ENCODE measurements around the gene BCL7A. TPM values are rescaled to one million over a fixed set of nuclear protein-coding genes. Genes with fewer than 3 reads are reported as not detected.

Gene BCL7A
- total RNA-seq, 5 donors from 2014 or later (not counting 1 experiment from before 2014, with no cell fraction given) = 5.3 to 7.4 (median 6.7) TPM

- DNase-seq (no peak), ATAC-seq (replicated peaks in 1 of 4) (no peak)
- H3K36me3 Mint-ChIP-seq = peaks cover 19% of the 10 kb centered on the region
- peaks cover 0 to 29% of the 10 kb centered on the region in 2 donors for H3K36me3 ChIP-seq (ENCODE audit: control insufficient read depth in 2 of 2, extremely low read depth in 1 of 2, insufficient read depth in 1 of 2, low read length in 1 of 2)
- H3K9me3 Mint-ChIP-seq = no peaks in the 10 kb centered on the region
- no peaks in the 10 kb centered on the region for H3K9me3 ChIP-seq
- H3K27ac ChIP-seq (ENCODE audit: low read length) = peak overlapping the region; percentile 10
- H3K27me3 ChIP-seq (replicated peaks in 1 of 2; ENCODE audit: control insufficient read depth in 2 of 2, extremely low read depth in 1 of 2, insufficient read depth in 2 of 2, low read length in 1 of 2) = no peaks in the 10 kb centered on the region
- H3K4me1 Mint-ChIP-seq = peaks cover 14 to 51% (median 49%) of the 10 kb centered on the region in 3 donors
- H3K4me3 Mint-ChIP-seq = peak overlapping the region in 1 of 3 donors; percentile 86
- CTCF ChIA-PET = interaction anchor here (0.5 to 1.6 kb wide), 3 partner anchors 34 to 1193 kb away, joined by 3 to 5 read pairs (median 5); no protein-coding TSS in a partner anchor
- POLR2A ChIA-PET = interaction anchor here in 1 of 2 donors (1.5 kb wide), 1 partner anchor 8 kb away, joined by 5 read pairs; no protein-coding TSS in a partner anchor
- H3K4me1 ChIP-seq (ENCODE audit: control insufficient read depth in 1 of 2, extremely low read depth in 1 of 2, insufficient read depth in 2 of 2, low read length in 2 of 2) = peaks cover 70 to 84% of the 10 kb centered on the region in 2 experiments
- no peaks in the 10 kb centered on the region for H3K27me3 Mint-ChIP-seq
- H3K4me3 ChIP-seq (ENCODE audit: control insufficient read depth in 1 of 2, extremely low read depth in 1 of 2, low read length in 1 of 2) = no peak overlapping the region
- peak overlapping the region; percentile 88 to 94 for H3K27ac Mint-ChIP-seq
- WGBS (ENCODE audit: insufficient coverage) = 88% methylated on average over 4 of the region's 9 CpGs
Measured at GRCh38 chr12:122088179-122088810, 66.6 kb downstream of the BCL7A start.

GRCh38 chr12:122089077-122089476 is 67.4 kb downstream of the BCL7A start:
- no peaks in the 10 kb centered on the region for H3K9me3 Mint-ChIP-seq
- H3K4me1 Mint-ChIP-seq = peaks cover 6 to 44% (median 41%) of the 10 kb centered on the region in 3 donors
- ChIA-PET POLR2A (interaction anchor here (0.5 to 1.5 kb wide), 5 partner anchors 9 to 1167 kb away, joined by 3 to 11 read pairs (median 5); no protein-coding TSS in a partner anchor), CTCF (interaction anchor here in 1 of 2 donors (0.6 to 1.6 kb wide), 3 partner anchors 34 to 50 kb away, joined by 3 to 5 read pairs (median 3); no protein-coding TSS in a partner anchor)
- H3K9me3 ChIP-seq = no peaks in the 10 kb centered on the region
- H3K4me1 ChIP-seq (ENCODE audit: control insufficient read depth in 1 of 2, extremely low read depth in 1 of 2, insufficient read depth in 2 of 2, low read length in 2 of 2) = peaks cover 71 to 84% of the 10 kb centered on the region in 2 experiments
- no peaks in the 10 kb centered on the region for H3K27me3 Mint-ChIP-seq
- ATAC-seq (replicated peaks in 1 of 4) (no peak), DNase-seq (no peak)
- no CpG with 5 or more reads among the region's 2 CpGs for WGBS (ENCODE audit: insufficient coverage)
- H3K36me3 ChIP-seq (ENCODE audit: control insufficient read depth in 2 of 2, extremely low read depth in 1 of 2, insufficient read depth in 1 of 2, low read length in 1 of 2) = peaks cover 0 to 27% of the 10 kb centered on the region in 2 donors
- H3K4me3 Mint-ChIP-seq = peak overlapping the region in 1 of 3 donors; percentile 86
- H3K27ac ChIP-seq (ENCODE audit: low read length) = no peak overlapping the region
- no peaks in the 10 kb centered on the region for H3K27me3 ChIP-seq (replicated peaks in 1 of 2; ENCODE audit: control insufficient read depth in 2 of 2, extremely low read depth in 1 of 2, insufficient read depth in 2 of 2, low read length in 1 of 2)
- H3K4me3 ChIP-seq (ENCODE audit: control insufficient read depth in 1 of 2, extremely low read depth in 1 of 2, low read length in 1 of 2) = no peak overlapping the region
- H3K36me3 Mint-ChIP-seq = peaks cover 14% of the 10 kb centered on the region
- H3K27ac Mint-ChIP-seq = peak overlapping the region; percentile 66 to 94

GRCh38 chr12:122090759-122091515 is 69.3 kb downstream of the BCL7A start:
- POLR2A ChIA-PET = interaction anchor here (0.6 to 0.7 kb wide), 5 partner anchors 84 to 1805 kb away, joined by 3 to 8 read pairs (median 7); no protein-coding TSS in a partner anchor
- peaks cover 68 to 80% of the 10 kb centered on the region in 2 experiments for H3K4me1 ChIP-seq (ENCODE audit: control insufficient read depth in 1 of 2, extremely low read depth in 1 of 2, insufficient read depth in 2 of 2, low read length in 2 of 2)
- H3K4me1 Mint-ChIP-seq = peaks cover 1 to 29% (median 28%) of the 10 kb centered on the region in 3 donors

GRCh38 chr12:122093098-122093883 is 71.6 kb downstream of the BCL7A start:
- peaks cover 3% of the 10 kb centered on the region in 2 donors for H3K36me3 ChIP-seq (ENCODE audit: control insufficient read depth in 2 of 2, extremely low read depth in 1 of 2, insufficient read depth in 1 of 2, low read length in 1 of 2)
- no peak overlapping the region for H3K4me3 ChIP-seq (ENCODE audit: control insufficient read depth in 1 of 2, extremely low read depth in 1 of 2, low read length in 1 of 2)
- Mint-ChIP-seq H3K4me1 (peaks cover 24 to 27% (median 25%) of the 10 kb centered on the region in 3 donors), H3K36me3 (peaks cover 5% of the 10 kb centered on the region), H3K4me3 (no peak overlapping the region), H3K27ac (no peak overlapping the region), H3K27me3 (no peaks in the 10 kb centered on the region), H3K9me3 (no peaks in the 10 kb centered on the region)
- H3K9me3 ChIP-seq = no peaks in the 10 kb centered on the region
- peaks cover 63 to 79% of the 10 kb centered on the region in 2 experiments for H3K4me1 ChIP-seq (ENCODE audit: control insufficient read depth in 1 of 2, extremely low read depth in 1 of 2, insufficient read depth in 2 of 2, low read length in 2 of 2)
- DNase-seq = no peak
- POLR2A ChIA-PET = no interaction called here
- 98% methylated on average over 9 of the region's 9 CpGs for WGBS (ENCODE audit: insufficient coverage)
- H3K27ac ChIP-seq (ENCODE audit: low read length) = peak overlapping the region; percentile 36
- no peaks in the 10 kb centered on the region for H3K27me3 ChIP-seq (replicated peaks in 1 of 2; ENCODE audit: control insufficient read depth in 2 of 2, extremely low read depth in 1 of 2, insufficient read depth in 2 of 2, low read length in 1 of 2)
- CTCF ChIA-PET = no interaction called here
- no peak for ATAC-seq (replicated peaks in 1 of 4)

More at GRCh38 chr12:122090759-122091515, 69.3 kb downstream of the BCL7A start:
- Histone ChIP-seq H3K9me3 (no peaks in the 10 kb centered on the region), H3K4me3 (ENCODE audit: control insufficient read depth in 1 of 2, extremely low read depth in 1 of 2, low read length in 1 of 2) (no peak overlapping the region), H3K27ac (ENCODE audit: low read length) (no peak overlapping the region), H3K36me3 (ENCODE audit: control insufficient read depth in 2 of 2, extremely low read depth in 1 of 2, insufficient read depth in 1 of 2, low read length in 1 of 2) (peaks cover 0 to 13% of the 10 kb centered on the region in 2 donors), H3K27me3 (replicated peaks in 1 of 2; ENCODE audit: control insufficient read depth in 2 of 2, extremely low read depth in 1 of 2, insufficient read depth in 2 of 2, low read length in 1 of 2) (no peaks in the 10 kb centered on the region)
- Mint-ChIP-seq H3K9me3 (no peaks in the 10 kb centered on the region), H3K27ac (no peak overlapping the region), H3K4me3 (peak overlapping the region in 1 of 3 donors; percentile 42), H3K27me3 (no peaks in the 10 kb centered on the region), H3K36me3 (peaks cover 7% of the 10 kb centered on the region)
- DNase-seq = no peak
- ATAC-seq (replicated peaks in 1 of 4) = no peak
- CTCF ChIA-PET = interaction anchor here in 1 of 2 donors (0.7 to 1.7 kb wide), 5 partner anchors 9 to 185 kb away, joined by 3 to 5 read pairs (median 3); partner anchors contain the start of gene MLXIP
- 96% methylated on average over 5 of the region's 7 CpGs for WGBS (ENCODE audit: insufficient coverage)

- Histone ChIP-seq H3K27me3 (replicated peaks in 1 of 2; ENCODE audit: control insufficient read depth in 2 of 2, extremely low read depth in 1 of 2, insufficient read depth in 2 of 2, low read length in 1 of 2) (no peaks in the 10 kb centered on the region), H3K9me3 (no peaks in the 10 kb centered on the region), H3K4me3 (ENCODE audit: control insufficient read depth in 1 of 2, extremely low read depth in 1 of 2, low read length in 1 of 2) (no peak overlapping the region), H3K27ac (ENCODE audit: low read length) (peak overlapping the region; percentile 25), H3K36me3 (ENCODE audit: control insufficient read depth in 2 of 2, extremely low read depth in 1 of 2, insufficient read depth in 1 of 2, low read length in 1 of 2) (peaks cover 0 to 3% of the 10 kb centered on the region in 2 donors), H3K4me1 (ENCODE audit: control insufficient read depth in 1 of 2, extremely low read depth in 1 of 2, insufficient read depth in 2 of 2, low read length in 2 of 2) (peaks cover 63 to 80% of the 10 kb centered on the region in 2 experiments)
- 95% methylated on average over 5 of the region's 5 CpGs for WGBS (ENCODE audit: insufficient coverage)
- no peaks in the 10 kb centered on the region for H3K9me3 Mint-ChIP-seq
- no peaks in the 10 kb centered on the region for H3K27me3 Mint-ChIP-seq
- CTCF ChIA-PET = no interaction called here
- peaks cover 5% of the 10 kb centered on the region for H3K36me3 Mint-ChIP-seq
- H3K27ac Mint-ChIP-seq = no peak overlapping the region
- ATAC-seq (replicated peaks in 1 of 4) (no peak), DNase-seq (no peak)
- POLR2A ChIA-PET = no interaction called here
- no peak overlapping the region for H3K4me3 Mint-ChIP-seq
- peaks cover 28 to 34% (median 32%) of the 10 kb centered on the region in 3 donors for H3K4me1 Mint-ChIP-seq
Measured at GRCh38 chr12:122094137-122094734, 72.6 kb downstream of the BCL7A start.
